Kasumi-1 (cell line): ENCODE measurements around the gene DCAF12L2.
A peak's percentile ranks its signal among the peaks of the same experiment; 100 is the strongest.
"Not testable (repeated sequence)": the region's sequence is repeated elsewhere in the genome, so short reads cannot be mapped to it uniquely, and the experiment has no call there.

Experiments used
- DNase-seq, 2 experiments: peaks; one replicate each; lab custom pipeline; 2025; lab: John Stamatoyannopoulos, UW

The DCAF12L2 gene

GRCh38 chrX:126165721-126166461 is at the start of gene DCAF12L2:
Gene DCAF12L2 (minus strand): TSS chrX:126166289. CDS start chrX:126165924, 365 bp downstream.
- no peak for DNase-seq

DNA sequence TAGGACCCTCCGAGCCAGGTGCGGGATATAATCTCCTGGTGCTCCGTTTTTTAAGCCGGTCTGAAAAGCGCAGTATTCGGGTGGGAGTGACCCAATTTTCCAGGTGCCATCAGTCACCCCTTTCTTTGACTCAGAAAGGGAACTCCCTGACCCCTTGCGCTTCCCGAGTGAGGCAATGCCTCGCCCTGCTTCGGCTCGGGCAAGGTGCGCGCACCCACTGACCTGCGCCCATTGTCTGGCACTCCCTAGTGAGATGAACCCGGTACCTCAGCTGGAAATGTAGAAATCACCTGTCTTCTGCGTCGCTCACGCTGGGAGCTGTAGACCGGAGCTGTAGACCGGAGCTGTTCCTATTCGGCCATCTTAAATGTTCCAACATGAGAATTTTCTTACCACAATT is 24.8 kb upstream of the DCAF12L2 start:
- not testable (repeated sequence) for DNase-seq

GRCh38 chrX:126177133-126177840 is 11.2 kb upstream of the DCAF12L2 start:
- DNase-seq: no peak

DNA sequence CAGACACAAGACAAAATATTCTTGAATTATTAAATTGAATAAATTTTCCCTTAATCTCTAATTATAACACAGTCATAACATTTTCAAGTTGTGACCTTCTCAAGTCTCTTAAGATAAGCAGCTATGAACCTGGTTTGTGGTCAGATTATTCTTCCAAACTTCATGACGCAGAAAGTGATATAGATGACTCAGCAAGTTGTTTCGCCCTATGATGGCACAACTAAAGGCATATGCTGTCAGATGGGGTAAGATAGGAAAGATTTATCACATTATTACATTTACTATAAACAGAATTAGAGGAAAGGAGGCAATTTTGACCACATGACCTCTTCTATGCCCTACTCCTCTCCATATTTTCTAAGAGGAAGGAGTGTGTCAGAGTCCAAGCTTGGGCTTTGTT is 4.6 kb upstream of the DCAF12L2 start:
- DNase-seq: no peak

GRCh38 chrX:126167560-126167959 is 1.5 kb upstream of the DCAF12L2 start:
- no peak for DNase-seq

- DNase-seq: no peak
Measured at GRCh38 chrX:126165401-126165720, 728 bp downstream of the DCAF12L2 start.

DNA sequence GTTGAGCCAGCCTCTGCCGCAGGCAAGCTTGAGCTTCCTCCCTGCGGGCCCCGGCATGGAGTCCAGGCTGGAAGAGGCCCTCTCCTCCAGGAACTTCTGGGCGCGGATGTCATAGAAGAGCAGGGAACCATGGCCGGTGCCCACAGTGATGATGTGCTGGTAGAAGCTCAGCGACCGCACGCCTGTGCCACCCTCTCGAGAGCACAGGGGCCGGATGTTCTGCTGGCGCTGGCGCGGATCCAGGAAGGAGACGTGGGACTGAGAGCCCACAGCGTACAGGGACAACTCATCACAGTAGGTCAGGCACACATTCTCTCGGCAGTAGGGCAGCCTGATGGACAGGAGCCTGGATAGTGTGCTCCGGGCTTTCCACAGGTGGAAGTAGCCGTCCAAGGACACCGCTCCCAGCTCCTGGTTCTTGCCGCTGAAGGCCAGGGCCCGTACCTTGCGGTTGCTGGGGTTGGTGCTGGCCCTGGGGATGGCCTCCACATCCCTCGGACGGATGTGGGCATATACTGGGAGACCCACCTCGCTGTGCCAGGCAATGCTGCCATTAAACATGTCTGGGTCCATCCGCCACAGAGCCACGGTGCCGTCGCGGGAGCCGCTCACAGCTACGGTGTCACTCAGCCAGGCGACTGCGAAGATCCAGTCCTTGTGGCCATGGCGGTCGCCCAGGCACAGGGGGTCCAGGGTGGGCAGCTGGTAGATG is 1.2 kb downstream of the DCAF12L2 start:
- DNase-seq: no peak

- no peak for DNase-seq
Measured at GRCh38 chrX:126164226-126164625, 1.9 kb downstream of the DCAF12L2 start.

- no peak for DNase-seq
Measured at GRCh38 chrX:126141014-126141413, 25.1 kb downstream of the DCAF12L2 start.

- DNase-seq: peak; percentile 0 to 16
Measured at GRCh38 chrX:126137899-126138298, 28.2 kb downstream of the DCAF12L2 start.

DNA sequence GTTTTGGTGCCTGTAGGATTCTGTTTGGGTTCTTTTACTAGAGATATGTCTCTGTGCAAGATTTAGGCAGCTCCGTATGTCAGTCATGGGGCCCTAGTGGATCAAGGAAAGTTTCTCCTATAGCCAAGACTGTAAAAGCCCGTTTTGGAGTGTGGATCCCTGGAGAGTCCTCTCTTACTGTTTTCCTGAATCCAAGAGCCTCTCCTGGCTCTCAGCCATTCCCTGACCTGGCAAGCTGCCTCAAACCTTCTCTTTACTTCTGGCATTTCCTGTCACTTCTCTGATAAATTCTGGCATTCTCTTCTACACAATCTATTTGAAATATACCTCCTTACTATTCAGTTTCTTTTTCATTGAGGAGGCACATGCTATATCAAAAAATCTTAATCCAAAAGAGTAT is 41.4 kb downstream of the DCAF12L2 start:
- DNase-seq: no peak
